GM13976 (cell line): ENCODE data around the gene ALG11.

Source experiments
- DNase-seq: peaks from one replicate; pipeline ENCODE4 v3.0.0; 2012; ENCODE audit warnings: low spot score
- in situ Hi-C: fragments of 300-500 bp; cut with MboI; formaldehyde crosslinking; loops from one replicate; pipeline ENCODE4 v1.12.0; 2022; ENCODE audit warnings: low sequenced_read_pairs, mixed read lengths, inconsistent platforms; ENCODE audit not compliant: unreplicated experiment
- TF ChIP-seq, protein P1 (sequence below): IDR thresholded peaks from 2 replicates; pipeline ENCODE4 v1.5.1; 2012; ENCODE audit warnings: borderline replicate concordance, mild to moderate bottlenecking; ENCODE audit not compliant: insufficient read depth; ENCODE audit errors: extremely low read depth, missing control alignments, control extremely low read depth

ALG11 gene

GRCh38 chr13:51998723-51999509, 13.3 kb upstream of the ALG11 start:
- no peak for DNase-seq
- TF ChIP-seq, protein P1, sequence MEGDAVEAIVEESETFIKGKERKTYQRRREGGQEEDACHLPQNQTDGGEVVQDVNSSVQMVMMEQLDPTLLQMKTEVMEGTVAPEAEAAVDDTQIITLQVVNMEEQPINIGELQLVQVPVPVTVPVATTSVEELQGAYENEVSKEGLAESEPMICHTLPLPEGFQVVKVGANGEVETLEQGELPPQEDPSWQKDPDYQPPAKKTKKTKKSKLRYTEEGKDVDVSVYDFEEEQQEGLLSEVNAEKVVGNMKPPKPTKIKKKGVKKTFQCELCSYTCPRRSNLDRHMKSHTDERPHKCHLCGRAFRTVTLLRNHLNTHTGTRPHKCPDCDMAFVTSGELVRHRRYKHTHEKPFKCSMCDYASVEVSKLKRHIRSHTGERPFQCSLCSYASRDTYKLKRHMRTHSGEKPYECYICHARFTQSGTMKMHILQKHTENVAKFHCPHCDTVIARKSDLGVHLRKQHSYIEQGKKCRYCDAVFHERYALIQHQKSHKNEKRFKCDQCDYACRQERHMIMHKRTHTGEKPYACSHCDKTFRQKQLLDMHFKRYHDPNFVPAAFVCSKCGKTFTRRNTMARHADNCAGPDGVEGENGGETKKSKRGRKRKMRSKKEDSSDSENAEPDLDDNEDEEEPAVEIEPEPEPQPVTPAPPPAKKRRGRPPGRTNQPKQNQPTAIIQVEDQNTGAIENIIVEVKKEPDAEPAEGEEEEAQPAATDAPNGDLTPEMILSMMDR = no peak
- in situ Hi-C loops = no loop called here

GRCh38 chr13:51999510-51999911, 12.7 kb upstream of the ALG11 start:
- in situ Hi-C loops = no loop called here
- TF ChIP-seq, protein P1 = no peak
- DNase-seq = no peak

- in situ Hi-C loops = no loop called here
- DNase-seq = no peak
- TF ChIP-seq, protein P1 = no peak
Measured at GRCh38 chr13:51999921-52000320, 12.3 kb upstream of the ALG11 start.

DNA sequence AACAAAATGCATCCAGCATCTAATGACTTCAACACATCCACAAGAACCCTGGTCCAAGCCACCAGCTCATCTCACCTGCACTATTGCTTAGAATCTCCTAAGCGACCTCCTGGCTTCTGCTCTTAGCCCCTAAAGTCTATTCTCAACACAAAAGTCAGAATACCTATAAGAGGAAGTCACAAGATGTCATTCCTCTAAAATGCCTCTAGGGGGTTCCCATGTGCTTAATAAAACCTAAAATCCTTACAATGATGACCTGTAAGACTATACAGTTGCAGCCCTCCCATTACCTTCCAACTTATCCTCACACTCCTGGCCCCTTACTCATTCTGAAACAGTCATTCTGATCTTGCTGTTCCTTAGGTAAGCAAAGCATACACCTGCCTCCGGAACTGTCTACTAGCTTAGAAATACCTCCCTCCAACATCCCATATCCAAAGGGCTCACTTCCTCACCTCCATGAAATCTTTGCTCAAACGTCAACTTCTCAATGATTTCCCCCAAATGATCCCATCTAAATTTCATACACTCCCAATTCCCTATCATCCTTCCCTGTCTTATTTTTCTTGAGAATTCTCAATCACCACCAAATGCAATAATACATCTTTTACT, 11.0 kb upstream of the ALG11 start:
- in situ Hi-C loops = no loop called here
- DNase-seq = peak; percentile 77
- TF ChIP-seq, protein P1 = peak; percentile 36

DNA sequence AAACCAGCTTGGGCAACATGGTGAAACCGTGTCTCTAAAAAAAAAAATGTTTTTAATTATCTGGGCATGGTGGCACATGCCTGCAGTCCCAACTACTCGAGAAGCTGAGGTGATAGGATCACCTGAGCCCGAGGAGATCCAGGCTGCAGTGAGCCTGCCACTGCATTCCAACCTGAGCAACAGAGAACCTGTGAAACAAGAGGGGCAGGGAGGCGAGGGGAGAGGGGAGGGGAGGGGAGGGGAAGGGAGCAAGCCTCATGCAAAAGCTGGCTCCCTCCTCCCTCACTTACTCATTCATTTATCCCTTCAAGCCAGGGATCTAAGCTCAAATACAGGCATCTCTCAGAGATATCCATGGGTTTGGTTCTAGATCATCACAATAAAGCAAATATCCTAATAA, 9.8 kb upstream of the ALG11 start:
- no peak for DNase-seq
- in situ Hi-C loops = no loop called here
- TF ChIP-seq, protein P1 = no peak

- in situ Hi-C loops = no loop called here
- TF ChIP-seq, protein P1 = no peak
- no peak for DNase-seq
Measured at GRCh38 chr13:52003541-52003940, 8.7 kb upstream of the ALG11 start.
